GM21723 (cell line): ENCODE data around the gene FDPS.
"Not testable (repeated sequence)": the region's sequence is repeated elsewhere in the genome, so short reads cannot be mapped to it uniquely, and the experiment has no call there.

Source experiments
- ATAC-seq: cut with Tn5 transposase; IDR thresholded peaks from one replicate; pipeline ENCODE4 v1.9.1; 2021; ENCODE audit warnings: mild to moderate bottlenecking, moderate library complexity; ENCODE audit not compliant: unreplicated experiment

FDPS gene

GRCh38 chr1:155318082-155318481 is 9.4 kb downstream of the FDPS start:
- no peak for ATAC-seq

- no peak for ATAC-seq
These were observed 10.9 kb downstream of the FDPS start for GRCh38 chr1:155319536-155319935.

- ATAC-seq, result no peak
These were observed 11.6 kb downstream of the FDPS start for GRCh38 chr1:155320252-155320651.

- no peak for ATAC-seq
These were observed 12.3 kb downstream of the FDPS start, which contains the start of gene RUSC1 for GRCh38 chr1:155320661-155321617. Gene RUSC1 (plus strand): TSS chr1:155320894. CDS start chr1:155321774, 880 bp downstream.

- ATAC-seq, result no peak
These were observed 13.2 kb downstream of the FDPS start for GRCh38 chr1:155321639-155322503.

GRCh38 chr1:155322571-155322952 is 13.9 kb downstream of the FDPS start:
- no peak for ATAC-seq

- peak; percentile 40 for ATAC-seq
These were observed 14.5 kb downstream of the FDPS start for GRCh38 chr1:155322953-155323728.

- ATAC-seq, result peak; percentile 44
These were observed 15.0 kb downstream of the FDPS start for GRCh38 chr1:155323729-155324036.

GRCh38 chr1:155324037-155324716 is 15.5 kb downstream of the FDPS start:
- peak; percentile 70 for ATAC-seq

- no peak for ATAC-seq
These were observed 16.3 kb downstream of the FDPS start for GRCh38 chr1:155324717-155325602.

GRCh38 chr1:155325603-155325893 is 16.9 kb downstream of the FDPS start:
- no peak for ATAC-seq

GRCh38 chr1:155326020-155326526 is 17.4 kb downstream of the FDPS start:
- no peak for ATAC-seq

- no peak for ATAC-seq
These were observed 18.0 kb downstream of the FDPS start for GRCh38 chr1:155326631-155327037.

- ATAC-seq, result no peak
These were observed 19.3 kb downstream of the FDPS start for GRCh38 chr1:155327981-155328380.

- not testable (repeated sequence) for ATAC-seq
These were observed 20.2 kb downstream of the FDPS start for GRCh38 chr1:155328856-155329255.

GRCh38 chr1:155329980-155330598 is 21.4 kb downstream of the FDPS start:
- ATAC-seq, result no peak

- no peak for ATAC-seq
These were observed 26.3 kb downstream of the FDPS start for GRCh38 chr1:155334962-155335361.

GRCh38 chr1:155339515-155340097 is 30.9 kb downstream of the FDPS start:
- ATAC-seq, result no peak

GRCh38 chr1:155342842-155343241 is 34.2 kb downstream of the FDPS start:
- no peak for ATAC-seq
